Stomach smooth muscle (tissue), 2 donors: ENCODE data around the gene ZNF273.
"Not testable (repeated sequence)": the region's sequence is repeated elsewhere in the genome, so short reads cannot be mapped to it uniquely, and the experiment has no call there.

Source experiments
- H3K27ac ChIP-seq: one replicate; pipeline ENCODE4 v1.7.0; 2013; ENCODE audit warnings: mild to moderate bottlenecking, low read length, inconsistent platforms
- H3K27me3 ChIP-seq, 2 donors: one replicate each; pipeline ENCODE4 v1.7.0; 2013; ENCODE audit warnings: low read length in 2 of 2; ENCODE audit not compliant: insufficient read depth in 2 of 2, control insufficient read depth in 1 of 2
- H3K36me3 ChIP-seq, 2 donors: one replicate each; pipeline ENCODE4 v1.7.0; 2013; ENCODE audit warnings: low read length in 2 of 2; ENCODE audit not compliant: control insufficient read depth in 2 of 2, insufficient read depth in 2 of 2
- H3K4me1 ChIP-seq: one replicate; pipeline ENCODE4 v1.7.0; 2013; ENCODE audit warnings: low read length; ENCODE audit not compliant: control insufficient read depth, insufficient read depth
- H3K4me3 ChIP-seq, 2 donors: one replicate each; pipeline ENCODE4 v1.7.0; 2013; ENCODE audit warnings: low read length in 2 of 2
- H3K9ac ChIP-seq, 2 donors: one replicate each; pipeline ENCODE4 v1.7.0; 2013; ENCODE audit warnings: low read length in 2 of 2, mild to moderate bottlenecking in 1 of 2
- H3K9me3 ChIP-seq, 2 donors: one replicate each; pipeline ENCODE4 v1.7.0; 2013; ENCODE audit warnings: low read length in 2 of 2; ENCODE audit not compliant: control insufficient read depth in 2 of 2
- donor health status: healthy.
- donor health status: Pancreatic carcinoma.

Gene ZNF273

GRCh38 chr7:64908358-64908757, 5.3 kb downstream of the ZNF273 start:
- no peak overlapping the region for H3K9ac ChIP-seq
- H3K4me3 ChIP-seq = no peak overlapping the region
- H3K4me1 ChIP-seq = peaks cover 6% of the 10 kb centered on the region
- no peaks in the 10 kb centered on the region for H3K27me3 ChIP-seq
- H3K9me3 ChIP-seq = no peaks in the 10 kb centered on the region
- H3K27ac ChIP-seq = no peak overlapping the region
- H3K36me3 ChIP-seq = no peaks in the 10 kb centered on the region

GRCh38 chr7:64914557-64914956, 11.5 kb downstream of the ZNF273 start:
- Histone ChIP-seq H3K4me3 (no peak overlapping the region), H3K4me1 (no peaks in the 10 kb centered on the region)

GRCh38 chr7:64915301-64915700, 12.2 kb downstream of the ZNF273 start:
- H3K27ac ChIP-seq, H3K9me3 ChIP-seq, H3K27me3 ChIP-seq, H3K36me3 ChIP-seq, H3K4me1 ChIP-seq, H3K9ac ChIP-seq, H3K4me3 ChIP-seq: not testable (repeated sequence)

More at GRCh38 chr7:64914557-64914956, 11.5 kb downstream of the ZNF273 start:
- no peaks in the 10 kb centered on the region for H3K27me3 ChIP-seq
- no peaks in the 10 kb centered on the region for H3K36me3 ChIP-seq
- H3K9ac ChIP-seq = no peak overlapping the region
- H3K9me3 ChIP-seq = no peaks in the 10 kb centered on the region
- no peak overlapping the region for H3K27ac ChIP-seq

- peaks cover 0 to 11% of the 10 kb centered on the region in 2 donors for H3K36me3 ChIP-seq
- H3K9me3 ChIP-seq, H3K27ac ChIP-seq, H3K27me3 ChIP-seq, H3K4me1 ChIP-seq, H3K4me3 ChIP-seq, H3K9ac ChIP-seq: not testable (repeated sequence)
These were observed 25.4 kb downstream of the ZNF273 start for GRCh38 chr7:64928252-64929187.

GRCh38 chr7:64934478-64934877, 31.4 kb downstream of the ZNF273 start:
- no peaks in the 10 kb centered on the region for H3K9me3 ChIP-seq
- no peaks in the 10 kb centered on the region for H3K27me3 ChIP-seq
- no peak overlapping the region for H3K4me3 ChIP-seq
- no peaks in the 10 kb centered on the region for H3K36me3 ChIP-seq
- H3K9ac ChIP-seq = no peak overlapping the region
- no peaks in the 10 kb centered on the region for H3K4me1 ChIP-seq
- no peak overlapping the region for H3K27ac ChIP-seq

- no peaks in the 10 kb centered on the region for H3K36me3 ChIP-seq
- no peaks in the 10 kb centered on the region for H3K4me1 ChIP-seq
- H3K27ac ChIP-seq = no peak overlapping the region
- no peak overlapping the region for H3K4me3 ChIP-seq
- H3K27me3 ChIP-seq = no peaks in the 10 kb centered on the region
- no peaks in the 10 kb centered on the region for H3K9me3 ChIP-seq
- no peak overlapping the region for H3K9ac ChIP-seq
These were observed 35.5 kb downstream of the ZNF273 start for GRCh38 chr7:64938540-64938939.

- not testable (repeated sequence) for H3K36me3 ChIP-seq, H3K27me3 ChIP-seq, H3K4me1 ChIP-seq
These were observed 36.9 kb downstream of the ZNF273 start for GRCh38 chr7:64940021-64940420.

GRCh38 chr7:64944667-64945502, 41.8 kb downstream of the ZNF273 start:
- not testable (repeated sequence) for H3K36me3 ChIP-seq
- Histone ChIP-seq H3K4me1 (peaks cover 10% of the 10 kb centered on the region), H3K27me3 (peaks cover 19 to 30% of the 10 kb centered on the region in 2 donors)

More at GRCh38 chr7:64940021-64940420, 36.9 kb downstream of the ZNF273 start:
- not testable (repeated sequence) for H3K4me3 ChIP-seq, H3K9me3 ChIP-seq, H3K27ac ChIP-seq, H3K9ac ChIP-seq

GRCh38 chr7:64945503-64946175, 42.6 kb downstream of the ZNF273 start:
- Histone ChIP-seq H3K9ac (no peak overlapping the region), H3K27ac (no peak overlapping the region), H3K9me3 (no peaks in the 10 kb centered on the region), H3K27me3 (peaks cover 19 to 30% of the 10 kb centered on the region in 2 donors), H3K4me3 (no peak overlapping the region), H3K4me1 (peaks cover 10% of the 10 kb centered on the region), H3K36me3 (no peaks in the 10 kb centered on the region)

More at GRCh38 chr7:64944667-64945502, 41.8 kb downstream of the ZNF273 start:
- not testable (repeated sequence) for H3K4me3 ChIP-seq, H3K9ac ChIP-seq, H3K9me3 ChIP-seq, H3K27ac ChIP-seq

GRCh38 chr7:64946772-64947171, 43.7 kb downstream of the ZNF273 start:
- peaks cover 10% of the 10 kb centered on the region for H3K4me1 ChIP-seq
- H3K27ac ChIP-seq = no peak overlapping the region
- H3K27me3 ChIP-seq = peaks cover 19 to 30% of the 10 kb centered on the region in 2 donors
- peak overlapping the region in 1 of 2 donors; percentile 61 for H3K4me3 ChIP-seq
- H3K9me3 ChIP-seq = no peaks in the 10 kb centered on the region
- H3K36me3 ChIP-seq = no peaks in the 10 kb centered on the region
- H3K9ac ChIP-seq = no peak overlapping the region
